Stimulated activated naive CD8-positive, alpha-beta T cell treated with anti-CD3 and anti-CD28 coated beads, Interleukin-15, Interleukin-2, amounts not matched to agents 100 U/mL and 50 U/mL, for 24 hours (primary cell): Measurements from ENCODE around the gene ADRA1B.

ENCODE experiments used
- ATAC-seq: fragments of 150-1000 bp; cut with Tn5 transposase; one replicate; pipeline ENCODE4 v1.10.0; 2021
- DNase-seq: peaks from one replicate; pipeline ENCODE4 v3.0.0; 2021

Gene ADRA1B

DNA sequence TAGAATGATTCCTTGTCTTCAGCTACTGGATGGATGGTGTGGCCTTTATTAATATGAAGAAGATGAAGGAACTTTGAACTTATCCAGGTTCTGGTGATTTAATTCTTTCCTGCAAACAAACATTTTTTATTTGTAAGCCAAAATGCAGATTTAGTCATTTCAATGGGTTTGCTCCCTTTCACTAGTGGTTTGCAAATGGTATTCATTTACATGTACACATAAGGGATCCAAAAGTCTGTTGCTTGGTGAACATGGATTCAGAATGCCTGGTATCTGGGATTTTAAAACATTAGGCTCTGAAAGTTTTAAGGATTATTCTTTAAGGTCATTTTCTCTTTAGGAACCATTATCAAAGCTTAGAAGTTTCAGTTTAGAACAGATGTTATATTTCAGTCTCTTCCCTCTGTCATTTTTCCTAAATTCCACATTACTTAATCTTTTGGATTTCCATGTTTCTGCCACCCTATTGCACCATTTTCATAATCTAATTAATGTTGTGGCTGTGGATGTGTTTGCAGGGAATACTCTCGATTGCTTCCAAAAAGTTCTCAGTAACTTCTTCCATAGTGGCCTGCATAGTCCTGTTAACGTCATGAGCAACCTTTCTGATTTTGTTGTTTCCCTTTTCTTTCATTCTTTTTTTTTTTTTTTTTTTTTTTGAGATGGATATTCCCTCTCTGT is 102.8 kb downstream of the ADRA1B start:
- DNase-seq (no peak), ATAC-seq (no peak)

DNA sequence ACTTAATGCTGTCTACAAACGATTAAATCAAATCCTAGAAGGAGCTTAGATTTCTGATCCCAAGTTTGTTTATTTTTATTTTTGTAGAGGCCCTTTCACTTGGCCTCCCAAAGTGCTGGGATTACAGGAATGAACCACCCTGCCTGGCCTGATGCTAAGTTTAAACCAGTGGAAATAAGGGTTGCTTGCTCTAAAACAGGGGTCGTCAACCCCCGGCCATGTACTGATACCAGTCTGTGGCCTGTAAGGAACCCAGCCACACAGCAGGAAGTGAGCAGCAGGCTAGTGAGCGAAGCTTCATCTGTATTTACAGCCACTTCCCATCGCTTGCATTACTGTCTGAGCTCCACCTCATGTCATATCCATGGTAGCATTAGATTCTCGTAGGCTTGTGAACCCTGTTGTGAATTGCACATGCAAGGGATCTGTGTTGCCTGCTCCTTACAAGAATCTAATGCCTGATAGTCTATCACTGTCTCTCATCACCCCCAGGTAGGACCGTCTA is 104.0 kb downstream of the ADRA1B start:
- ATAC-seq (no peak), DNase-seq (no peak)

DNA sequence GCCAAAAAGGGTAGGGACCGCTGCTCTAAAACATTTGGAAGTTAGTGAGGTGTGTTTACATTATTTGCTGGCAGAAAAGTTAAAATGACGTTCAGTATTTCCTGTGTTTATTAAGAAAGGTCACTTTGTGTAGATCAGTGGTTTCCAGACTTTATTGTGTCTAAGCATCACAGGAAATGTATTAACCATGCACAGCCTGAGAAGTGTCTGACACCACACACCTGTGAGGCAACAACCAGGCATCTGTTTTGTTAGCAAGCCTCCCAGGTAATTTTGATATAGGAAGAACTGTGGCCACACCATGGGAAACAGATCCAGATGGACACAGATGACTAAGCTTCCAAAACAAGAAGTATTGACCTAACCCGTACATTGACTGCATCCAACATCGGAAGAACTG is 104.7 kb downstream of the ADRA1B start:
- DNase-seq: no peak
- ATAC-seq: no peak

DNA sequence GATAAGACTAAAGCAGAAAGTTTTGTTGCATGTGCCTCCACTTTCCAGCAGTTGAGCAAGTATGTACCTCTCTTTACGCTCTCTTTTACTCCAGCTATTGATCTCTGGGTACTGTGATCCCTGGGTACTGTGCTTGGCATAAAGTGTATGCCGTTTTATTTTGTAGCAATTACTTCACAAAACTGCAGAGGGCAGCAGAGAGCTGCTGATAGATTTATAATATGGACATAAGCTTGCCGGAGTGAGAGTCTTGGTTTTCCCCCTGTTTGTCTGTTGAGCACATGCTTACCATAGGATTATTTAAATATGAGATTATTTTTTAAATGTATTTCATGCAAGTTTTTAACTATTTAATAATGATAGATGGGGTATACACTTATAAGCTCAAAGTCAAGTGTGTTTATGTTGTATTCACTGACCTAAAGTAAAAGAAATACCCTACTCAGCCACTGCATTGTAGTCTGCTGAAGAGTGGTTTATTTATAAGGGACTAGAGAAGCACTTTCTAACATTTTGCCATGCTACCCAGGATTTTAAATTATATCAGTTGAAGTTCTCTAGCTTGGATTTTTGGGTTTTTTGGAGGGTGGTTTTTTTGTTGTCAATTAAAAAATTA is 105.7 kb downstream of the ADRA1B start:
- DNase-seq (peak; percentile 55), ATAC-seq (peak; percentile 82)
